ENCODE data around the gene HIBADH.

DNA sequence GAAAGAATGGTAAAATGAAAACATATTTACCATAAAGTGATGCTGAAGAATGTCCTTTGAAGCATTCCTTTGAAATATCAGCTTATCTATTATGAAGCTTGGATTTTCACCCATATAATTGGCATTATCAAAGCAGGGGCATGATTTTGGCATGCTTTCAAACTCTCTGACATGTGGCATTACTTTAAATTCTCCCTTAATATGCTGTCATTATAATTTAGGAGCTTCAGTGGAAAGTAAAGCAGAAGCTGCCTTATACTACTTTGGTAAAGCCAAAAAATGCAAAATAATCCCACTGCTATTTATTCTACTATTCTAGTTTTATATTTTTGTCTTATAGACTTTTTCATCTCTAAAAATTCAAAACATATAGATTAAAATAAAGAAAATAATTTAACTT lies 28.0 kb upstream of the HIBADH start:
- TF ChIP-seq, protein P1, sequence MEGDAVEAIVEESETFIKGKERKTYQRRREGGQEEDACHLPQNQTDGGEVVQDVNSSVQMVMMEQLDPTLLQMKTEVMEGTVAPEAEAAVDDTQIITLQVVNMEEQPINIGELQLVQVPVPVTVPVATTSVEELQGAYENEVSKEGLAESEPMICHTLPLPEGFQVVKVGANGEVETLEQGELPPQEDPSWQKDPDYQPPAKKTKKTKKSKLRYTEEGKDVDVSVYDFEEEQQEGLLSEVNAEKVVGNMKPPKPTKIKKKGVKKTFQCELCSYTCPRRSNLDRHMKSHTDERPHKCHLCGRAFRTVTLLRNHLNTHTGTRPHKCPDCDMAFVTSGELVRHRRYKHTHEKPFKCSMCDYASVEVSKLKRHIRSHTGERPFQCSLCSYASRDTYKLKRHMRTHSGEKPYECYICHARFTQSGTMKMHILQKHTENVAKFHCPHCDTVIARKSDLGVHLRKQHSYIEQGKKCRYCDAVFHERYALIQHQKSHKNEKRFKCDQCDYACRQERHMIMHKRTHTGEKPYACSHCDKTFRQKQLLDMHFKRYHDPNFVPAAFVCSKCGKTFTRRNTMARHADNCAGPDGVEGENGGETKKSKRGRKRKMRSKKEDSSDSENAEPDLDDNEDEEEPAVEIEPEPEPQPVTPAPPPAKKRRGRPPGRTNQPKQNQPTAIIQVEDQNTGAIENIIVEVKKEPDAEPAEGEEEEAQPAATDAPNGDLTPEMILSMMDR (conservative IDR thresholded peaks at IDR 0.05) = no peak
- TF ChIP-seq ZFX (IDR thresholded peaks at IDR 0.05) = no peak

Measured in C4-2B (cell line).